GM18909 (cell line): ENCODE data around the gene EREG.

ENCODE experiments used
- ATAC-seq: cut with Tn5 transposase; IDR thresholded peaks from one replicate; pipeline ENCODE4 v1.9.1; 2021; ENCODE audit warnings: mild to moderate bottlenecking; ENCODE audit not compliant: unreplicated experiment, poor library complexity

The EREG gene

DNA sequence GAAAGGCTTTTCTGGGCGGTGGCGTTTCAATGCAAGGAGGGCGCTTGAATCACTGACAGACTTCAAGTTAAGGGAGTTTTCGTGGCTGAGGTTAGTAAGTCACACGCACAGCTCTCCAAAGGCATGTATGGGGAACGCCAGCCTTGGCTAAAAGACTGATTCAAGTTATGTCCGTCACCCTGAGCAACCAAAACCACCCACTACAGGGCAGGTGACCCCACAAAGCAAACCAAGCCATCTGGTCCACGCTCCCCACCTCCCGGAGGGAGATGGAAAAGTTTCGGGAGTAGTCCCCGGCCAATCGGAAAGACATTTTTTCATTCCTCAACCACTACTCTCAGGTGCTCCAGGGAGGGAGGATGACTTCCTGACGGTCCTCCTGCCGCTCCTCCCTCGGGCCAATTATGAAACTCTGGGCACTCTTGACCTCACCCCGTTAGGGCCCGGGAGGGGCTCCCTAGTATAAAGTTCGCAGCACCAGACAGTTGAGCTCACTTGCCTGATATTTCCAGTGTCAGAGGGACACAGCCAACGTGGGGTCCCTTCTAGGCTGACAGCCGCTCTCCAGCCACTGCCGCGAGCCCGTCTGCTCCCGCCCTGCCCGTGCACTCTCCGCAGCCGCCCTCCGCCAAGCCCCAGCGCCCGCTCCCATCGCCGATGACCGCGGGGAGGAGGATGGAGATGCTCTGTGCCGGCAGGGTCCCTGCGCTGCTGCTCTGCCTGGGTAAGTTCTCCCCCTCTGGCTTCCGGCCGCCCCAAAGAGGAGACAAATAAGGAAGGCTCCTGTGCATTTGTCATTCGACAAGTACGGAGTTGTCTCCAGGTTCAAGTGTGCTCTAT is at the start of gene EREG:
Gene EREG (plus strand): TSS at position 494 of the 840 bp plus-strand sequence. CDS start 164 bp downstream, at position 658.
- ATAC-seq, result peak; percentile 58

DNA sequence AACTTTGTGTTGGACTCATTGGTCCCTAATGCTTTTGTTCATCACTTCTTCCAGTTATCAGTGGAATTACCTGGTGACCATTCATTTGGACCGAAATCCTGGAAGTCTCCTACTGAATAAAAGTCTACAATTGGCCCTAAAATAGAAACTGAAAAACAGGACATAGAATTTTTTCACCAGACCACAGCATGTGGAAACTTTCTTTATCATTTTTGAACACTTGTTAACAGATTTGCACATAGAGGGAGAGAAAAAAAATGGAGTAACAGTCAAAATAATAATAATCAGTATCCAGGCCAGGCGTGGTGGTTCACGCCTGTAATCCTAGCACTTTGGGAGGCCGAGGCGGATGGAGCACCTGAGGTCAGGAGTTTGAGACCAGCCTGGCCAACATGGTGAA is 49.6 kb upstream of the EREG start:
- no peak for ATAC-seq

GRCh38 chr4:74316397-74316796 is 48.5 kb upstream of the EREG start:
- no peak for ATAC-seq

DNA sequence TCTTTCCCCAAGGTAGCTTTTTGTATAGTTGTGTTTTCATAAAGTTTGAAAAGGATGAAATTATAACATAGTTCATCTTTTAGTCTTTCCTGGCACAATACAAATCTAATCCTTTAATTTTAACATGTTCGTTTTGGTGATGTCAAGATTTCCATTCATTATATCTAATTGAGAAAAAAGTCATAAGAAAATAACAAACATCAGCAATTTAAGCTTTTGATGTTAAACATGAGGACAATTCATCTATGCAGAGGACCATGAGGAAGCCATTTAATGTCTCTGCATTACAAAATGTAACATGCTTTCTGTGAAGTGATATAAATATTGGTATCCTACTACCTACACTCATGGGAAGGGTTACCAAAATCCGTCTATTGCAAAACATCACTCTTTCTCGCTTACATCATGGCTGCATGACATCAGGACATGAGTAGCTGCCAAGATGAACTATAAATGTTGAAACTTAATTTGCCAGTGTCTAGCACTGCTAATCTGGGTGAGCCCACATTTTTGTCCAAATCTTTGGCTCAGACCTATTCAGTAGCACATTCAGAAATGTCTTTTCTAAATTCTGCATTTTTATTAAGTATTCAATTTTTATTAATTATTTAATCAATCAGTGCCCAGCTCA is 47.2 kb upstream of the EREG start:
- no peak for ATAC-seq

GRCh38 chr4:74318276-74318675 is 46.7 kb upstream of the EREG start:
- ATAC-seq, result no peak

GRCh38 chr4:74319470-74319869 is 45.5 kb upstream of the EREG start:
- ATAC-seq, result no peak

GRCh38 chr4:74320559-74321118 is 44.3 kb upstream of the EREG start:
- peak; percentile 79 for ATAC-seq

GRCh38 chr4:74322301-74322700 is 42.6 kb upstream of the EREG start:
- ATAC-seq, result no peak

DNA sequence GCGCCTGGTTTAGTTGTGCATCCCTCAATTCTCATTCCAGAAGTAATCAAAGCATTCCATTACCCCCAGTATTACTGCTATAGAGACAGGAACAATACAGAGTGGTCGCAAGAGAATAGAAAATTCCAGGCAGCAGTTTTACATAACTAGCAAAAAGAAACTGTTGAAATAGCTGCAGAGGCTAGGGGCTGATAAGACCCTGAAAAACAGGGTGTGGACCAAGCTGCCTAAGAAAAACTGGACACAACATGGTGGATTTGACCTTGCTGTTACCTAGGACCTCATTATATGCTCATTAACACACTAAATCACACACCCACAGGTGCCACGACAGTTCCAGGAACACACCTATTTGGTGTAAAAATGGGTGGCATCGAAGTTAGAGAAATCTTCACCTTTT is 41.3 kb upstream of the EREG start:
- no peak for ATAC-seq

- ATAC-seq, result no peak
Observed at GRCh38 chr4:74324262-74324661, 40.7 kb upstream of the EREG start.

GRCh38 chr4:74325886-74326285 is 39.1 kb upstream of the EREG start:
- no peak for ATAC-seq

GRCh38 chr4:74327762-74328161 is 37.2 kb upstream of the EREG start:
- no peak for ATAC-seq

DNA sequence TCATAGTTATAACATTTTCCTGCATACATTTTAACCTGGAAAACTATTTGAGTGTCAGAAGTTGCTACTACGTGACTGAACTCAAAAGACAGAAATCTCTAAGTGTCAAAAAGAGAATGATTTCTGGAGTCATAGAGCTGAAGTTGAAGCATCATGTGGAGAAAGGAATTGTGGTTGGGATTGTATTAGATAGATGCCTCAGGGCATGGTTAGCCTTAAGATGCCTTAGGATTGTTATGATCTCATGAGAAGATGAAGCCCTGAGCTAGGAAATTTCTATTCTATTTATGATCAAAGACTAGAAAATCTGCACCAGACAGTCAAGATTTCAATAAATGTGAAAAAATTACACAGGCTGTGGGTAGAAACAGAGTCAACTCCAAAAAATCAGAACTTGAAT is 36.4 kb upstream of the EREG start:
- no peak for ATAC-seq

DNA sequence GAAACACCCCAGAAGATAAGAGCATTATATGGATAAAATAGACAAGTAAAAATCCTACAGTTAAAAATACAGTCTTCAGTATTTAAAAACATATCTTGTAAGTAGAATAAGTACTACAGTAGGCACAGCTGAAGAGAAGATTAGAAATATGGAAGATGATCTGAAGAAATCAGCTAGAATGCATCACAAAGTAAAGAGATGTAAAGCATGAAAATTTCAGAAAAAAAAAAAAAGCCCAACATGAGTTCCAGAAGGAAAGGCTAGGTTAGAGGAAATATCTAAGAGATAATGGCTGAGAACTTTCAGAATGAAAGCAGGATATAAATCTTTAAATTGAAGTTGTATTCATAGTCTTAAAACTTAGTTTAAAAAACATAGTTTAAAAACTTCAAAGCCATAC is 35.6 kb upstream of the EREG start:
- ATAC-seq, result no peak

DNA sequence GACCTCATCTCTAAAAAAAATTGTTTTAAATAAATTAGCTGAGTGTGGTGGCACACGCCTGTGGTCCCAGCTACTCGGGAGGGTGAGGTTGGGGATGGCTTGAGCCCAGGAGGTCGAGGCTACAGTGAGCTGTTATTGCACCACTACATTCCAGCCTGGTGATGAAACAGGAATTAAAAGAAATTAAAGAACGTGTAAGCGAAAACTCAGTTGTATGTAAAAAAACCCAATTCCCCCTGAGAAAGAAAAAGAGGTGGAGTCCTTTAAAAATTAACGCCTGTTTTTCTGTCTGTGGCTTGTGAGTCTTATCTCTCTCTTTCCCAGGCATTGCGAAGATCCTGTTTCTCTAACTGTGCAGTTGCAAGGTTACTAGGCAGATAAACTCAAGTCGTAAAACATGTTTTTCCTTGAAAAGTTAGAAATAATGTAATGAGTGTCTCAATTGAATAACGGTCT is 34.6 kb upstream of the EREG start:
- ATAC-seq, result no peak

DNA sequence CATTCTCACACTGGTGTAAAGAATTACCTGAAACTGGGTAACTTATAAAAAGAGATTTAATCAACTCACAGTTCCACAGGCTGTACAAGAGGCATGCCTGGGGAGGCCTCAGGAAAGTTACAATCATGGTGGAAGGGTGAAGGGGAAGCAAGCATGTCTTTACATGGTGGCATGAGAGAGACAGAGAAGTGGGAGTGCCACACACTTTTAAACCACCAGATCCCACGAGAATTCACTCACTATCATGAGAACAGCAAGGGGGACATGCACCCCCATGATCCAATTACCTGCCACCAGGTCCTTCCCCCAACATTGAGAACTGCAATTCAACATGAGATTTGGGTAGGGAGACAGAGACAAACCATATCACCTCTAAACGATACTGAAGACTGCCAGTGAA is 33.7 kb upstream of the EREG start:
- ATAC-seq, result no peak

DNA sequence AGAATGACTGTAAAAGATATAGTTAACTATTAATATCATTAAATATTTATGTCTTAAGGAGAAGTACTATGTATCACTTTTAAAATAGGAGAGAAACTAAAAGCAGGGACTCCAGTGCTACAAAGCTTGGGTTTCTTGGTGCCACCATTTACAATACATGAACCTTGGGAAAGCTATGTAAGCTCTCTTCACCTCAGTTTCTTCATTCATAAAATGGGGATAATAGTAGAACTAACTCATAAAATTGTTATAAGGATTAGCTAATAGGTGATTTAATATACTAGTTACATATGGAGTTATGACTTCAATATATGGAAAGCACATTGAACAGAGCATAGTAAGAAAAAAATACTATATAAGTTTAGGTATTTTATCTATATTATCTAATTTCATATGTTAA is 33.0 kb upstream of the EREG start:
- no peak for ATAC-seq

DNA sequence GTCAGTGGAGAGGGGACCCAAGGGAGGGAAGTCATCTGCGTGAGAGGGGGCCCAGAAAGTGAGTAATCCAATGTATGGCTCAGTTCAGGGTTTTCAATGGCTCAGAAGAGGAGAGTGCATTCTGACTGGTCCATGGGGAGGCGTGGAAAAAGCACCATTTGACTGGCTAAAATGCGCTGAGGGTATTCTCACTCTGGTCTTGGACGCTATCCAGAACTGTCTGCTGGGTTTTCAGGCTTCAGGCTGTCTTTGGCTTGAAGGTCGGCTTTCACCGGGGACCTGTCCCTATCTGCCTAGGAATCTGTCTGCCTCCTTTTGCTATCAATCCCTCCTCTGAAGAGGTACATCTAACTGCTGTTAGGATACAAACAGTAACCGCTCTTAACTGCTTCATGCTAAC is 30.3 kb upstream of the EREG start:
- no peak for ATAC-seq

DNA sequence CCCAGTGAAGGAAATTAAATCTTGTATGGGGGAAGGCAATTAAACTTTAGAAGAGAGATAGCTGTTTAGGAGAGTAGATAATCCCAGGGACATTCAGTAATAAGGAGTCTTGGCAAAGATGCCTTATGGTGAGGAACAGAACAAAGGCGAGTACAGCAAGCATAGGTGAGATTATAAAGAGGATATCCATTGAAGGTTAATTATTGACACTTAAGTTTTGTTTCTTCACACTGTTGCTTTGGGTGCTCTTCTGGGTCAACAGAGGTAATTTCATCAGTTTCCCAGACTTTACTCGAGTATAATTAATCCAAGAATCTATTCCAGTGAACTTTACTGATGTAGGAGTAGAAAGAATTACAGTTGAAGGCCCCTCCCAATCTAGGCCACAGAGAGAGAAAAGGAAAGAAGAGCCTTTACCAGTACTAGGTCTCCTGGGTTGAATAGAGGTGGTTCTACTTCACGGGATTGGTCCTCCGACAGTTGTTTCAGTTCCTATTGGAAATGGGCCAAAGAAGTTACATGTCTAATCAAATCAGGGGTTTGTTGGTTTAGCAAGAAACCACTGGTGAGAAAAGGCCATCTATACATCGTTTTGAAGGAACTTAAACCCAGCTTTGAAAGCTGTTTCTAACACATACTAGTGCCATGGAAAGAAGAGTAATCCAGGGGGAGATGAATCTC is 29.5 kb upstream of the EREG start:
- peak; percentile 88 for ATAC-seq

GRCh38 chr4:74338792-74339333 is 26.1 kb upstream of the EREG start:
- no peak for ATAC-seq

- peak; percentile 40 for ATAC-seq
Observed at GRCh38 chr4:74339501-74339900, 25.4 kb upstream of the EREG start.
